K562 (cell line): ENCODE measurements around the gene NCBP2. TPM values are rescaled to one million over a fixed set of nuclear protein-coding genes. Genes with fewer than 3 reads are reported as not detected.

Experiments
- DMBX1 ChIP-seq: fragments of 250-450 bp; sonication (Bioruptor Pico); IDR thresholded peaks from 2 replicates; pipeline ENCODE4 v1.8.0; 2022; ENCODE audit warnings: inconsistent platforms, mild to moderate bottlenecking, moderate library complexity, borderline replicate concordance
- E2F8 ChIP-seq: fragments of 450-650 bp; IDR thresholded peaks from 2 replicates; pipeline ENCODE4 v1.7.1; 2018; ENCODE audit warnings: mild to moderate bottlenecking, low read depth; ENCODE audit not compliant: partially characterized antibody
- ELK3 ChIP-seq: fragments of 450-650 bp; formaldehyde crosslinking; IDR thresholded peaks from 2 replicates; pipeline ENCODE4 v1.4.0; 2020; ENCODE audit warnings: mild to moderate bottlenecking
- ERF ChIP-seq: fragments of 450-650 bp; formaldehyde crosslinking; IDR thresholded peaks from 2 replicates; pipeline ENCODE4 v1.4.0; 2020; ENCODE audit warnings: mild to moderate bottlenecking, mixed read lengths
- HDGF ChIP-seq: fragments of 450-650 bp; IDR thresholded peaks from 2 replicates; pipeline ENCODE4 v1.6.1; 2016
- HOMEZ ChIP-seq: fragments of 250-450 bp; sonication (Bioruptor Pico); IDR thresholded peaks from 2 replicates; pipeline ENCODE4 v1.4.0; 2020; ENCODE audit warnings: mild to moderate bottlenecking, moderate library complexity
- HOXB6 ChIP-seq: fragments of 250-450 bp; sonication (Bioruptor Pico); IDR thresholded peaks from 2 replicates; pipeline ENCODE4 v1.5.1; 2022; ENCODE audit warnings: mild to moderate bottlenecking, borderline replicate concordance
- MXD1 ChIP-seq: fragments of 250-450 bp; sonication (Bioruptor Pico); IDR thresholded peaks from 2 replicates; pipeline ENCODE4 v1.8.0; 2021; ENCODE audit warnings: borderline replicate concordance, mild to moderate bottlenecking, moderate library complexity; ENCODE audit not compliant: poor library complexity, severe bottlenecking
- NCOA4 ChIP-seq: fragments of 450-650 bp; IDR thresholded peaks from 2 replicates; pipeline ENCODE4 v1.6.1; 2018; ENCODE audit warnings: mild to moderate bottlenecking; ENCODE audit not compliant: partially characterized antibody
- PCBP1 ChIP-seq: fragments of 200-400 bp; formaldehyde crosslinking; IDR thresholded peaks from 2 replicates; pipeline ENCODE4 v1.6.1; 2018; ENCODE audit warnings: mild to moderate bottlenecking, low read depth, low read length; ENCODE audit not compliant: poor library complexity, severe bottlenecking
- UBTF ChIP-seq, 2 experiments: IDR thresholded peaks; 2 replicates each; pipeline ENCODE4 v1.6.1; 2012; ENCODE audit warnings: improper control_type of control experiment in 2 of 2, low read depth in 2 of 2, low read length in 2 of 2, borderline replicate concordance in 1 of 2
- ZBTB17 ChIP-seq: fragments of 450-650 bp; formaldehyde crosslinking; IDR thresholded peaks from 2 replicates; pipeline ENCODE4 v1.4.0; 2020; ENCODE audit warnings: mild to moderate bottlenecking
- ZBTB9 ChIP-seq: fragments of 450-650 bp; formaldehyde crosslinking; IDR thresholded peaks from 2 replicates; pipeline ENCODE4 v1.4.0; 2020; ENCODE audit warnings: mild to moderate bottlenecking, moderate library complexity
- ZFP1 ChIP-seq: fragments of 450-650 bp; formaldehyde crosslinking; IDR thresholded peaks from 2 replicates; pipeline ENCODE4 v1.4.0; 2020; ENCODE audit warnings: mild to moderate bottlenecking, mixed read lengths
- ZNF133 ChIP-seq: fragments of 250-450 bp; sonication (Bioruptor Pico); IDR thresholded peaks from 2 replicates; pipeline ENCODE4 v1.4.0; 2020; ENCODE audit warnings: mild to moderate bottlenecking
- ZNF324 ChIP-seq: fragments of 250-450 bp; sonication (Bioruptor Pico); IDR thresholded peaks from 2 replicates; pipeline ENCODE4 v1.4.0; 2020; ENCODE audit warnings: mild to moderate bottlenecking
- ZNF41 ChIP-seq: fragments of 250-450 bp; sonication (Bioruptor Pico); conservative IDR thresholded peaks from 2 replicates; pipeline ENCODE4 v1.4.0; 2020; ENCODE audit warnings: mild to moderate bottlenecking
- ZNF75A ChIP-seq: fragments of 450-650 bp; formaldehyde crosslinking; IDR thresholded peaks from 2 replicates; pipeline ENCODE4 v1.4.0; 2020; ENCODE audit warnings: mild to moderate bottlenecking
- polyA plus RNA-seq, 8 experiments: library from polyadenylated mRNA; depleted of rRNA in 4 of 8; stranded (reverse) in 5 of 8; unstranded in 3 of 8; fragments of >200 nt; fragmentation: Nextera tagmentation in 2 of 8; fragmentation: Illumina TruSeq in 1 of 8; extraction: Ambion mirVana in 2 of 8; extraction: Trizol in 1 of 8; gene quantifications; 2 replicates each; pipeline versions ENCODE4 v1.2.1 to v1.2.3, GENCODE V29; 2011 to 2014; ENCODE audit warnings: inconsistent platforms in 1 of 8, missing spikeins in 1 of 8
- total RNA-seq, 7 experiments: library from RNA; depleted of rRNA in 6 of 7; stranded (reverse); fragments of >200 nt in 6 of 7; fragmentation: Illumina TruSeq in 2 of 7; extraction: Trizol in 2 of 7; gene quantifications; 2 replicates each; pipeline versions ENCODE4 v1.2.1 to v1.2.3, GENCODE V29; 2011 to 2021; ENCODE audit warnings: low replicate concordance in 1 of 7

Gene NCBP2
- total and polyA plus RNA-seq, 9 of the 15 experiments (the other 6 are each of a cell fraction or from before 2014, with no cell fraction given) = 56.4 to 102 (median 82.3) TPM

GRCh38 chr3:196969134-196969659 lies 26.9 kb upstream of the NCBP2 start (continued):
- no peak for TF ChIP-seq UBTF (IDR thresholded peaks at IDR 0.05; ENCODE audit: borderline replicate concordance in 1 of 2, low read depth in 2 of 2, low read length in 2 of 2)
- TF ChIP-seq ZFP1 (CRISPR knock-in tag) = 0 out of 2 replicates have a peak, but pooled peaks have one; percentile 35
- peak; percentile 78 for TF ChIP-seq ZNF41 (CRISPR knock-in tag)
- no peak for TF ChIP-seq E2F8
- TF ChIP-seq HDGF = no peak
- TF ChIP-seq ERF = peak; percentile 86; the same call in 1 of the 2 replicates
- TF ChIP-seq HOMEZ (CRISPR knock-in tag) = peak; percentile 91
- peak; percentile 89; the same call in 1 of the 2 replicates for TF ChIP-seq ZBTB9 (CRISPR knock-in tag)
- TF ChIP-seq ZNF75A (CRISPR knock-in tag) = peak; percentile 51; the same call in 1 of the 2 replicates
- TF ChIP-seq ZNF133 = 0 out of 2 replicates have a peak, but pooled peaks have one; percentile 82
- TF ChIP-seq DMBX1 (CRISPR knock-in tag) = peak; percentile 84
- no peak for TF ChIP-seq HOXB6 (CRISPR knock-in tag)
- no peak for TF ChIP-seq ELK3 (CRISPR knock-in tag)
- TF ChIP-seq ZBTB17 (CRISPR knock-in tag) = peak; percentile 84
- TF ChIP-seq MXD1 (CRISPR knock-in tag) = peak; percentile 26
- no peak for TF ChIP-seq NCOA4
- peak; percentile 45; the same call in 1 of the 2 replicates for TF ChIP-seq ZNF324 (CRISPR knock-in tag)
- TF ChIP-seq PCBP1 = no peak
